Muscle layer of colon (tissue), 2 donors: ENCODE data around the gene ATP2C1.
A peak's percentile ranks its signal among the peaks of the same experiment; 100 is the strongest.
"Not testable (repeated sequence)": the region's sequence is repeated elsewhere in the genome, so short reads cannot be mapped to it uniquely, and the experiment has no call there.

Experiments
- H3K27ac ChIP-seq: one replicate; pipeline ENCODE4 v1.7.0; 2013; ENCODE audit warnings: low read depth, mild to moderate bottlenecking, low read length, moderate library complexity
- H3K27me3 ChIP-seq, 2 donors: one replicate each; pipeline ENCODE4 v1.7.0; 2013; ENCODE audit warnings: low read length in 2 of 2, mild to moderate bottlenecking in 2 of 2; ENCODE audit not compliant: insufficient read depth in 2 of 2, control insufficient read depth in 1 of 2
- H3K36me3 ChIP-seq: one replicate; pipeline ENCODE4 v1.7.0; 2013; ENCODE audit warnings: mild to moderate bottlenecking, low read length; ENCODE audit not compliant: insufficient read depth
- H3K4me1 ChIP-seq: one replicate; pipeline ENCODE4 v1.7.0; 2013; ENCODE audit warnings: mild to moderate bottlenecking, low read length; ENCODE audit not compliant: insufficient read depth
- H3K4me3 ChIP-seq, 2 donors: one replicate each; pipeline ENCODE4 v1.7.0; 2013; ENCODE audit warnings: low read length in 2 of 2, low read depth in 1 of 2, mild to moderate bottlenecking in 1 of 2, moderate library complexity in 1 of 2
- H3K9ac ChIP-seq: one replicate; pipeline ENCODE4 v1.7.0; 2013; ENCODE audit warnings: low read length
- H3K9me3 ChIP-seq: one replicate; pipeline ENCODE4 v1.7.0; 2013; ENCODE audit warnings: mild to moderate bottlenecking, low read length
- donor health status: abdominal sarcoma.
- donor health status: Adenocarcinoma of cecum.

The ATP2C1 gene

GRCh38 chr3:130862130-130862529 is 31.8 kb upstream of the ATP2C1 start:
- H3K9ac ChIP-seq, H3K27ac ChIP-seq, H3K4me1 ChIP-seq, H3K27me3 ChIP-seq, H3K36me3 ChIP-seq, H3K4me3 ChIP-seq, H3K9me3 ChIP-seq: not testable (repeated sequence)

GRCh38 chr3:130865489-130865888 is 28.4 kb upstream of the ATP2C1 start:
- Histone ChIP-seq H3K9ac (no peak overlapping the region), H3K9me3 (no peaks in the 10 kb centered on the region), H3K27ac (no peak overlapping the region), H3K36me3 (no peaks in the 10 kb centered on the region), H3K27me3 (no peaks in the 10 kb centered on the region), H3K4me1 (no peaks in the 10 kb centered on the region), H3K4me3 (no peak overlapping the region)

GRCh38 chr3:130866327-130866726 is 27.6 kb upstream of the ATP2C1 start:
- no peak overlapping the region for H3K9ac ChIP-seq
- H3K4me3 ChIP-seq, result no peak overlapping the region
- no peaks in the 10 kb centered on the region for H3K9me3 ChIP-seq
- no peaks in the 10 kb centered on the region for H3K36me3 ChIP-seq
- no peaks in the 10 kb centered on the region for H3K4me1 ChIP-seq
- H3K27ac ChIP-seq, result no peak overlapping the region
- no peaks in the 10 kb centered on the region for H3K27me3 ChIP-seq

- H3K9me3 ChIP-seq, result no peaks in the 10 kb centered on the region
- no peak overlapping the region for H3K27ac ChIP-seq
- H3K9ac ChIP-seq, result no peak overlapping the region
- H3K27me3 ChIP-seq, result no peaks in the 10 kb centered on the region
- H3K36me3 ChIP-seq, result no peaks in the 10 kb centered on the region
- no peaks in the 10 kb centered on the region for H3K4me1 ChIP-seq
- H3K4me3 ChIP-seq, result no peak overlapping the region
Measured at GRCh38 chr3:130870423-130870822, 23.5 kb upstream of the ATP2C1 start.

GRCh38 chr3:130876594-130876993 is 17.3 kb upstream of the ATP2C1 start:
- Histone ChIP-seq H3K9ac (no peak overlapping the region), H3K27me3 (no peaks in the 10 kb centered on the region), H3K4me3 (no peak overlapping the region), H3K4me1 (no peaks in the 10 kb centered on the region), H3K27ac (no peak overlapping the region), H3K9me3 (no peaks in the 10 kb centered on the region), H3K36me3 (no peaks in the 10 kb centered on the region)

- H3K27ac ChIP-seq, result no peak overlapping the region
- H3K36me3 ChIP-seq, result no peaks in the 10 kb centered on the region
- no peaks in the 10 kb centered on the region for H3K4me1 ChIP-seq
- no peaks in the 10 kb centered on the region for H3K27me3 ChIP-seq
- H3K9ac ChIP-seq, result no peak overlapping the region
- no peaks in the 10 kb centered on the region for H3K9me3 ChIP-seq
- H3K4me3 ChIP-seq, result no peak overlapping the region
Measured at GRCh38 chr3:130878464-130878863, 15.4 kb upstream of the ATP2C1 start.

GRCh38 chr3:130889416-130889946 is 4.4 kb upstream of the ATP2C1 start:
- no peak overlapping the region for H3K4me3 ChIP-seq
- H3K27ac ChIP-seq, result no peak overlapping the region
- H3K27me3 ChIP-seq, result no peaks in the 10 kb centered on the region
- H3K4me1 ChIP-seq, result no peaks in the 10 kb centered on the region
- H3K9me3 ChIP-seq, result no peaks in the 10 kb centered on the region
- no peak overlapping the region for H3K9ac ChIP-seq
- no peaks in the 10 kb centered on the region for H3K36me3 ChIP-seq

GRCh38 chr3:130892759-130893375 is 1.0 kb upstream of the ATP2C1 start:
- no peaks in the 10 kb centered on the region for H3K9me3 ChIP-seq
- H3K9ac ChIP-seq, result peak overlapping the region; percentile 86
- peaks cover 14% of the 10 kb centered on the region for H3K4me1 ChIP-seq
- H3K4me3 ChIP-seq, result peak overlapping the region; percentile 84 to 93
- H3K36me3 ChIP-seq, result no peaks in the 10 kb centered on the region
- peak overlapping the region; percentile 94 for H3K27ac ChIP-seq
- no peaks in the 10 kb centered on the region for H3K27me3 ChIP-seq

- Histone ChIP-seq H3K4me3 (peak overlapping the region; percentile 84 to 93), H3K4me1 (peaks cover 14% of the 10 kb centered on the region), H3K27ac (peak overlapping the region; percentile 94), H3K27me3 (no peaks in the 10 kb centered on the region), H3K9ac (peak overlapping the region; percentile 66), H3K36me3 (no peaks in the 10 kb centered on the region), H3K9me3 (no peaks in the 10 kb centered on the region)
Measured at GRCh38 chr3:130894130-130894985, 474 bp downstream of the ATP2C1 start.

GRCh38 chr3:130894986-130895280 is 1.0 kb downstream of the ATP2C1 start:
- H3K27me3 ChIP-seq, result no peaks in the 10 kb centered on the region
- peak overlapping the region; percentile 42 for H3K9ac ChIP-seq

GRCh38 chr3:130895690-130896488 is 2.0 kb downstream of the ATP2C1 start:
- Histone ChIP-seq H3K4me3 (no peak overlapping the region), H3K9ac (no peak overlapping the region), H3K27me3 (no peaks in the 10 kb centered on the region), H3K9me3 (no peaks in the 10 kb centered on the region), H3K4me1 (peaks cover 18% of the 10 kb centered on the region), H3K27ac (no peak overlapping the region), H3K36me3 (no peaks in the 10 kb centered on the region)

More at GRCh38 chr3:130894986-130895280, 1.0 kb downstream of the ATP2C1 start:
- H3K4me3 ChIP-seq, result peak overlapping the region; percentile 84 to 93
- H3K4me1 ChIP-seq, result peaks cover 14% of the 10 kb centered on the region
- H3K27ac ChIP-seq, result peak overlapping the region; percentile 94
- H3K36me3 ChIP-seq, result no peaks in the 10 kb centered on the region
- H3K9me3 ChIP-seq, result no peaks in the 10 kb centered on the region
